NCI-H524 treated with DMSO at 0.1 percent for 48 hours (cell line): ENCODE measurements around the gene LGALS3BP.

Experiments used
- DNase-seq: peaks from one replicate; lab custom pipeline; 2025; lab: John Stamatoyannopoulos, UW

The LGALS3BP gene

DNA sequence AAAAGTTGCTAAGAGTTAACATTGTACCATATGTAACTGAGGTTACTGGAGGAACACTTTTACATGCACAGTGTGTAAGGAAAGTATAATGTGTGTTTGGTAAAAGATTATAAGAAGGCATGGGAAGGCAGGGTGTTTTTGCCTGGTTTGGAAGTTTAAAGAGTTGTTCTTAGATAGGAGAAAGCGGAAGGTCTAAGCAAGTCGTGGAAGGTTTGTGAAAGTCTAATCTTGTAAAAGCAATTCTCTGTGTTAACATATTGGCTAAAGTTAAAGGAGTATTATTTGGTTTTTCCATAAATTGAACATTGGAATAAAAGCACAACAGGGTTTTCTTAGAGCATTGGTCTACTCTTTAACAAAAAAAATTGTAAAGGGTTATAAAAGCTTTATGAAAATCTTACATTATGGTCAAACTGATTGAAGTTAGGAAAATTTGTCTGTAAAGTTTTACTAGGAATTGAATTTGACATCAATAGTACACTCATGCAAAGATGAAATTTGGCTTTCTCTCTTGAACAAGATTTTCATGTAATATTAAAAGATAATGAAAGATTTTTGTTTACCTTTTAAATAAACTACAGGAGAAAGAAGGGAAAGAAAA lies 34.5 kb upstream of the LGALS3BP start:
- DNase-seq: no peak

DNA sequence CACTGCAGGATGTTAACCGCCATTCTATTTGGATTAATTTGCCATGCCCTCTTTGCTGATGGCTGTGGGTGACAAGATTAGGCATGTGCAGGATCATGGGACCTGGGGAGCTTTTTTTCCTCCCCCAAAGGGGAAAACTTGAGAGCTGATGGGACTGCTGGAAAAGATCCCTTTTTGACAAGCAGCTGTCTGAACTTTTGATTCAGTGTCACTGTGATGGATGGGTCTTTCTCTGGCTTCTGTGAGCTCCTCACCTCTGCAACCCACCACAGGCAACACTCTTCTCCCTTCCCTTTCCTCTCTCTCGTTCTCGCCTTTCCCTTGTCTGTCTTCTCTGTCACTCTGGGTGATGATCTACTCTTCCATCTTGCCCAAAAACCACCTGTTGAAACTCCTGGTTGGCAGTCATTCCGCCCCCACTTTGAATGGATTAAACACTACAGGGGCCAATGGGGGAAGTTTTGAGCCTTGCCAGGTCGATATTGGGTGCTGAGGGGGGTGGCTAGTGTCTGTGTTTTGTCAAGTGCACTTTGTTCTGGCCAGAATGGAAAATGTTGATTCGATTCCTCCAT lies 32.9 kb upstream of the LGALS3BP start:
- no peak for DNase-seq

DNA sequence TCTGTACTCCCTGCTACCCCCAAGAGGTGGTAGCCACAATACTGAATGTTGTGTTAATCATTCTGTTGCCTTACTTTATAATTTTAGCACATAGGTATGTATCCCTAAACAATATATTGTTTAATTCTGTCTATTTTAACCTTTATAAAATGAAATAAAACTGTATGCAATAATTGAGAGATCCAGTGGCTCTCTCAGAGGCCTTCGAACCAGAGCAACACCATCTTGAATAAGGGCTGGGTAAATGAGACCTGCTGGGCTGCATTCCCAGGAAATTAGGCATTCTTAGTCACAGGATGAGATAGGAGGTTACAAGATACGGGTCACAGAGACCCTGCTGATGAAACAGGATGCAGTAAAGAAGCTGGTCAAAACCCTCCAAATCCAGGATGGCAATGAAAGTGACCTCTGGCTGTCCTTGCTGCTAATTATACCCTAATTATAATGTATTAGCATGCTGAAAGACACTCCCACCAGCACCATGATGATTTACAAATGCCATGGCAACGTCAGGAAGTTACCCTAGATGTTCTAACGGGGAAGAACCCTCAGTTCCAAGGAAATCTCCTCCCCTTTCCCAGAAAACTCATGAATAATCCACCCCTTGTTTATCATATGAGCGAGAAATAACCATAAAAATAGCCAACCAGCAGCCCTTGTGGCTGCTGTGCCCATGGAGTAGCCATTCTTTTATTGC lies 31.9 kb upstream of the LGALS3BP start:
- DNase-seq: no peak

DNA sequence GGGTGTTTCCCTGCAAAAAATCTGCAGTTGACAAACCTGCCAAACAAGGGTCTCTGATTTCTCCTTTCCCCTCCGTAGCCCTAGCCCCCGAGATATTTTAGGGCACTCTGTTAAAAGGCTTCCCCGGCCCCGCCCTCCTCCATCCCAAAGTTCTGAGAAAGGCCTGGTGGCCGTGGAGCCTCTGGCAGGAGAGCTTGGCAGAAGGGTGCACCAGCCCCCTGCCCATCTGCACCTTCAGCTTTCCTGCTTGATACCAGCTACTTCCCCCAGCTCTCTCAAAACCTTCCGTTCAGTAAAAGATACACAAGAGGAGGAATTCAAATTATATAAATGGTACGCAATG lies 30.6 kb upstream of the LGALS3BP start:
- no peak for DNase-seq

DNA sequence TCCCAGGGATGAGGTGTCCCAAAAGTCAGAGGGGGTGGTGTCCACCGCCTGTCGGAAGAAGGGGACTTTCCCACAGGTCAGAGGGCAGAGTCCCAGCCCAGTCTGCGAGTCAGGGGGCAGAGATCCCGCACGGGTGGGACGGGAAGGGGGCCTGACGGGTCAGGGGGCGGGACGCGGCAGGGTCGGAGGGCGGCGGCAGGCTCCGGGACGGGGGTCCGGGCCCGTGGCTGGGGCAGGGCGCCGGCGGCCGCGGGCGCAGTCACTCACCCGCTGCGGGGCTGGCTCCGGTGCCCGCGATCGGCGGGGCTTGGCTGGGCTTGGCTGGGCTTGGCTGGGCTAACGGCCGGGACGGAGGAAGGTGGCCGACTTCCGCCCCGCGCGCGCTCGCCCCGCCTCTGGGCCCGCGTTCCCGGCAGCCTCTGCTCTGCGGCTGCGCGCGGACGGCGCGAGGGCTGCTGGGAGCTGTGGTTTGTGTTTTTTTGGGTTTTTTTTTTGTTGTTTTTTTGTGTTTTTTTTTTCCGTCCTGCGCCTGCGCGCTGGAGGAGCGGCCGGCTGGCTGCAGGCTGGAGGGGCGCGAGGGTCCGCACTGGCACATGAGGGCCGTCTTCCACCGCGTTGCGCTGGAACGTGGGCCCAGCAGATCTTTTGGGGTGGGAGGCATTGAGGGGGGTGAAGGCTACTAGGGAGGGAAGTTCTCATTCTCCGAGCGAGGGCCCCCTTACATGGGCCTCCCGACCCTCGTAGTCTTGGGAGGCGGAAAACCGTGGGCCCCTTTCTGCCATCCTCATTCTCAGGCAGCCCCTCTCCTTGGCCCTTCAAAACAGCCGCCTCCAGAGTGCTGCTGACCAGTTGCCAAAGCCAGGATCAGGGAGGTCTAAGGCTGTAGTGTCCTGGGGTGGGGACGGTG lies 29.9 kb upstream of the LGALS3BP start, which contains the start of gene CANT1:
Gene CANT1 (minus strand): TSS at position 368 of the 907 bp plus-strand sequence. CDS start 12,142 bp downstream, outside the sequence.
- peak; percentile 73 for DNase-seq

DNA sequence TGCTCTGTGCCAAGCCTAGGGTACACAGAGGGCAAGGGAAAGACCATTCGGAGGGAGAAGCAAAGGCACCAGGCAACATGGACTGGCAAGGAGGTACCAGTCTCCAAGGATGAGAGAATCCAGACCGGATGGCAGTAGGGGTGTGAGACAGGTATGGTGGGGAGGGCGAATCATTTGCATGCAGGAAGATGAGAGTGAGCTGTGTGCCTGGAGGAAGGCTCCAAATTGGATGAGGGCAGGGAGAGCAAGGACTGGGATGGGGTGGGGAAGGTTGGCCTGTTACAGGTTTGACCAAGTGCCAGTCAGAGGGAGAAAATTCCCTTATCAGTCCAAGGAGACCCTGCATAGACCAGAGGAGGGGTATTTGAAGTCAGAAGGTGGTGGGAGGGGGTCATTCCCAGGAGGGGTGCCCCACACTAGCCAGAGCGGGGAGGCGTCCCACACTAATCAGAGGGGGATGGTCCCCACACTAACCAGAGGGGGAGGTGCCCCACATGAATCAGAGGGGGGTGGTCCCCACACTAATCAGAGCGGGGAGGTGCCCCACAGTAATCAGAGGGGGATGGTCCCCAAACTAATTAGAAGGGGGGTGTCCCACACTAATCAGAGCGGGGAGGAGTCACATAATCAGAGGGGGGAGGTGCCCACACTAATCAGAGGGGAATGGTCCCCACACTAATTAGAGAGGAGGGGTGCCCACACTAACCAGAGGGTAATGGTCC lies 29.1 kb upstream of the LGALS3BP start:
- DNase-seq: no peak

DNA sequence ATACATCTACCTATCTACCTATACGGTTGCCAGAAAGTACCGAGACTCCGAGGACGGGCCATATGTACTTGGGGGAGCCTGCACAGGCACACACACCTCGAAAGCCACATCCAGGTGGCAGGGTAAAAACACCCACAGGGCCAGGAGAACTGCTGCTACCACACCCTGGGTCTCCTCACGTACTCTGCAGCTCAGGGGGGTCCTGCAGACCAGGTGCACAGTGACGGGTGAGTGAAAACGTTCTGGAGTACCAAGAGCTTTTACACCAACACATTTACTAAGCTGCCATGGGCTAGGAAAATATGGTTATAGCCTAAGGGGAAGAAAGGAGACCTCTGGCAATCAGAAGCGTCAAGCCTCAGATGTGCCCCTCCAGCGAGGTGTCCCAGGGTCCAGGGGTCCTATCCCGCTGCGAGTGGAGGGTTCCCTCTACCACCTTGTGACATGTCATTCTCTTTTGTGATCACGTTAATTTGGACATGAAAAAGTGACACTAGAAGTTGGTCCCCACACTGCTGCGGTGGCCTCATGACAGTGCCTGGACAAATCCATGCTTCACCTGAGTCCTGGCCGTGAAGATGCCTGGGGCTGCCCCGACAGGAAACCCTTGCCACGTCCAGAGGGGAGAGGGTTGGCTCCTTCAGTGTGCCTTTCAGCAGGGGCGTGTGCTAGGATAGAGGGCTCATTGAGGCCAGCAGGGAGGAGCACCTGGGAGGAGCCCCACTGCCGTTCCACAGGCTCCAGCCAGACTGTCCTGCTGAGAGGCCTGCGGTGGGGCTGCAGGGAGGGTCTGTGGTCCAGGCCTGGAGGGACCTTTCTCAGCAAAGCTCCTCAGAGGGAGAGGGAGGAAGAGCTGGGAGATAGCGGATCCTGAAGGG lies 28.0 kb upstream of the LGALS3BP start:
- no peak for DNase-seq

DNA sequence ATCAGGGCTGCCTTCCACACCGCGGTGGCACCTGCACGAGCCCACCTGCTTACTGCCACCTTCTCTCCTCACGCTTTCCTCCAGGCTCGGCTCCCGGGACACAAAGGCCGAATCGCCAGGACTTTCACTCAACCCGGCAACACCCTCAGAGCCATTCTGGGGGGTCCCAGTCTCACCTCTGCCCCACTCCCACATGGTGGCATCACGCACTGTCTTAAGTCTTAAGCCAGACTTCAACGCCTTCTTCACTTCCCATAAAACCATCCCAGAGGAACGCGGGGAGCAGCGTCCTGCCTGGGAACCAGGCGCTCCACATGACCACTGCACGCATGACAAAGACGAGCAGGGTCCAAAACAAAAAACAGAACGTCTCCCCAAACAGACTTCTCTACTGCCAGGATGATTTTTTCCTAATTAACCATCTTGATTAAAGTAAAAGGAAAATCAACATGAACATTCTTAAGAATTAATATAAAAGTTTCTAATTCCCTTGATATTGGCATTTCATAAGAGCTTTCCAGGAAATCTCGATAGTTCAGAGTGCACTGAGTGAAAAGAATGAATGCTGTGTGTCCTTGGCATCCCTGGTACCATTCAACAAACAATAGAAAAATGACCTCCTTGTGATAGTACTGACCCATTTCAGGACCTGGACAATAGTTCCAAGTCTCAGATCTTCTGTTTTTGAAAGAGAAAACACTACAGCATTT lies 27.2 kb upstream of the LGALS3BP start:
- no peak for DNase-seq

DNA sequence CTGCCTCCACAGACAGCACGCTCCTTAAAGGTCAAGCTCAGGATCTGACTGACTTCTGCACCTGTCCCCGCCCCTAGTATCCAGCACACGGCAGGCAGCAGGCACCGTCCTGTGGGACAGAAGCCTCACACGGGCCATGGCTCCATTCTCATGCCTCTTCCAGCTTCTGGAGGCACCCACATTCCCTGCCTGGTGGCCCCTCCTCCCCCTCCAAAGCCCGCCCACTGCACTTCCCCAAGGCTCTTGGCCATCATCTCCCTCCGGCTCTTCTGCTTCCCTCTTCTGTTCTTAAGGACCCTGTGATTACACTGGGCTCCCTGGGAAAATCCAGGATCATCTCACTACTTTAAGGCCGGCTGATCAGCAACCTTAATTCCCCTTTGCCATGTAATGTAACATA lies 26.3 kb upstream of the LGALS3BP start:
- no peak for DNase-seq

DNA sequence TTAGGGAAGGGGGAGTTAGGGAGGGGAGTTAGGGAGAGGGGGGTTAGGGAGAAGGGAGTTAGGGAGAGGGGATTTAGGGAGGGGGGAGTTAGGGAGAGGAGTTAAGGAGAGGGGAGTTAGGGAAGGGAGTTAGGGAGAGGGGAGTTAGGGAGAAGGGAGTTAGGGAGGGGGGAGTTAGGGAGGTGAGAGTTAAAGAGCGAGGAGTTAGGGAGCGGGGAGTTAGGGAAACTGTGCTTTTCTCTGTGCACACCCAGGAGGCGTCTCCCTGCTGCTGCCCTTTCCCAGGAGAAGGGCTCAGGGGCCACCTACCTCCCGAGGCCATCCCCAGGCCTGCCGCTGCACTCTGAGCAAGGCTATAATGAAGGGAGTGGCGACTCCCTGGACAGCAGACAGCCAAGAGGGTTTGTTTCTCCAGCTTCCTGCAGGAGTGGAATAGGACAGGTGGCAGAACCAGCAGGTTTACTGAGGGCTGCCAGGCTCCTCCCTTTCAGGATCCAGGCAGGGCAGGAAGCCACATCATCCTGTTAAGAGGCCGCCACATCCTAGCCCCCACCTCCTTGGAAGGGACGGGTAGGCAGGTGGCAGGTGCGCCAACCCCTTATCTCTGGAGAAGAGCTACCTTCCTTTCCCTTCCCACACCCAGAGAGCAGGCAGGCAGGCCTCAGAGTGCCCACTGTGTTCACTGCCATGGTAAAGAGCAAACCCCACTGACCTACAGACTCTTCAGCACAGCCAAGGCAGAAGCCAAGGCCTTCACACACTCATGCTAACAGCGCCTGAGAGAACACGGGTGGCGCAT lies 25.5 kb upstream of the LGALS3BP start:
- no peak for DNase-seq

DNA sequence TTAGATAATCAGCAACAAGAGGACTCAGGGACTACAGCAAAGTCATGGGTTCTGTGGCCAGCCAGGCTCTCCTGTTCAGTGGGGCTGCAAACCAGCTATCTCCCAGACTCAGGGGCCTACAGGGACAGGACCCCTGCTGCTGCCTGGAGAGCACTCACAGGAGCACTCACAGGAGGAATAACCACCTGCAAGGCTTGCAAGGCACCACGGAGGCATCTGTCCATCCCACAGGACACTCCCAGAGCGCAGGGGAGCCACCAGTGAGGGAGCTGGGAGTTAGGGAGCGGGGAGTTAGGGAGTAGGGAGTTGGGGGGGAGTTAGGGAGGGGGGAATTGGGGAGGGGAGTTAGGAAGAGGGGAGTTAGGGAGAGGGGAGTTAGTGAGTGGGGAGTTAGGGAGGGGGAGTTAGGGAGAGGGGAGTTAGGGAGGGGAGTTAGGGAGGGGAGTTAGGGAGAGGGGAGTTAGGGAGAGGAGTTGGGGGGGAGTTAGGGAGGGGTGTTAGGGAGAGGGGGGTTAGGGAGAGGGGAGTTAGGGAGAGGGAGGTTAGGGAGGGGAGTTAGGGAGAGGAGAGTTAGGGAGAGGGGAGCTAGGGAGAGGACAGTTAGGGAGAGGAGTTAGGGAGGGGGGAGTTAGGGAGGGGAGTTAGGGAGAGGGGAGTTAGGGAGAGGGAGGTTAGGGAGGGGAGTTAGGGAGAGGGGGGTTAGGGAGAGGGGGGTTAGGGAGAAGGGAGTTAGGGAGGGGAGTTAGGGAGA lies 24.1 kb upstream of the LGALS3BP start:
- no peak for DNase-seq

DNA sequence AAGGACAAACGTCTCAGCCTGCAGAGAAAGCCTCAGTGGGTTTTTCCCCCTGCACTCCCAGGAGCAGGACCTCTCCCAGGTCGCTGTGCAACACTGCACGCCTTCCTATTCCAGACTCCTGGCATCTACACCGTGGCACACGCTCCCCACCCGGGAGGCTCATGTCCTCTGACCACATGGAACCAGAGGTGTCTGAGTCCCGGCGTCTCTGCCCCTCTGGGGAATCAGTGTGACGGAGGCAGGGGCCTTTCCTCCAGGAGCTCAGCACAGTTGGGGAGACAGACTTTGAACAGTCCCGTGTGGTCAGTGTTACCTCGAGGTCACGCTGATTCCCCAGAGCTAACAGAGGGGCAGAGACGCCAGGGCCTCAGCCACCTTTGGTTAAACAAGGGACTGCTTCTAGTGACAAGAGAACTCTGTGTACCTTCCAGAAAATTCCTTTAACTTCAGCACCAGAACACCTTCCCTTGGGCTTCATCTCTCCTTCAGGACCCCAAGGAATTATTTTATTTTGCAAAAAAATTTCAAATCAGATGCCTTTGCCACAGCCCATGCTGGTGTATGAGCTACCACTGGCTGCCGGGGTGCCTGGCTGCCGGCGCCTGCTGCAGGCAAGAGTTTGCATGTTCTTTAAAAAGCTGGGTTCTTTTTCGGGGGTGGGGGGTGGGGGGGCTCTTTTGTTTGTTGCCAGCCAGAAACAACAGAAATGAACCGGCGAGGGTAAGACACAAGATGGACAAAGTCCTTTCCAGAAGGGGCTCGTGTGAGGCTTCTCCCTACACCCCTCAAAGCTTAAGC lies 23.3 kb upstream of the LGALS3BP start:
- no peak for DNase-seq

DNA sequence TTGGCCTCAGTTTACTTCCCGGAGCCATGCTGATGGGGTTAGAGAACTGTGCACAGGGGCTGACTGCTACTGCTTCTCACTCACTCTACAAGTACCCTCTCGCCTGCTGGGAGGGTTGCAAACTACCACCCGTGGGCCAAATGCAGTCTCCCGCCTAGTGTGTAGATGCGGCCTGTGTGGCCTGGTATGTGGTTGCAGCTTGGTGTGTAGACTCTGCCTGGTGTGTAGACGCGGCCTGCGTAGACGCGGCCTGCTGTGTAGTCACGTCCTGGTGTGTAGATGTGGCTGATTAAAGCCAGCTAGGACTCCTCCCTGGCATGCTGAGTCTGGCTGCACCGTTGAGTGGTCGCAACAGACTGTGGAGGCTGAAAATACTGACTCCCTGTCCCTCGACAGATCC lies 22.6 kb upstream of the LGALS3BP start:
- DNase-seq: no peak

DNA sequence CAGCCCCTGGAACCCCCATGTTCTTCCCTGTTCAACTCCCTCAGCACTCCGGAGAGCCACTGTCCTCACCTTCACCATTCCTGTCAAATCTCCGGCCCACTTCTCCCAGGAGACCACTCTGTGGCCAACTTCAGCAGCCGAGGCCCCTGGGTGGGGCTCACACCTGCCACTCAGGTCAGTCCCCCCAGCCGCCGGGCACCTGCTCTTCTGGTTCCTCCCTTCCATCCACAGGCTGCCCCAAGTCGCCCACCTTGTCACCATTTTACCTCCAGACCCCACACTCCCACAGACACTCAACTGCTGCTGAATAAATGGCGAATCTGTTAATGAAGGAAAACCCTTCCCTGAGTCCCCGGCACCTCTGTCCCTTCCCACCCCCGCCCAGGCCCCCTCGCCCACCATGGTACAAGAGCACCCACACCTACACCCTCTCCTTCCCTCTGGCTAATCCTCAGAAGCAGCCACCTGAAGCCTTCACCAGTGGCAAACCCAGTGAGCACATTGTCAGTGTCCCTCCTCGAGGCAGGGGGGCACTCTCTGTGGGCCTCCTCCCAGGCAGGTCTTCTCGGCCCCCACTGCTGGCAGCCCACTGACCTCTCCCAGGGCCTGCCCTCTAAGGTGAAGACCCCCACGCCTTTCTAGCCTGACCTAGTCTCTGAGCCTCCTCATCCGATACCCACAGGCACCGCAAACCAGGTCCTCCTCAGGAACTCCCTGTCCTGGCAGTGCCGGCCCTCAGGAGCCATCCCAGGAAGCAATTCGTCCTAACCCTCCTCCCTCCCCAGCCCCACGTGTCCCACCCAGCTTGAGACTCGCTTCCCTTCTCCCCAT lies 21.7 kb upstream of the LGALS3BP start:
- DNase-seq: no peak

DNA sequence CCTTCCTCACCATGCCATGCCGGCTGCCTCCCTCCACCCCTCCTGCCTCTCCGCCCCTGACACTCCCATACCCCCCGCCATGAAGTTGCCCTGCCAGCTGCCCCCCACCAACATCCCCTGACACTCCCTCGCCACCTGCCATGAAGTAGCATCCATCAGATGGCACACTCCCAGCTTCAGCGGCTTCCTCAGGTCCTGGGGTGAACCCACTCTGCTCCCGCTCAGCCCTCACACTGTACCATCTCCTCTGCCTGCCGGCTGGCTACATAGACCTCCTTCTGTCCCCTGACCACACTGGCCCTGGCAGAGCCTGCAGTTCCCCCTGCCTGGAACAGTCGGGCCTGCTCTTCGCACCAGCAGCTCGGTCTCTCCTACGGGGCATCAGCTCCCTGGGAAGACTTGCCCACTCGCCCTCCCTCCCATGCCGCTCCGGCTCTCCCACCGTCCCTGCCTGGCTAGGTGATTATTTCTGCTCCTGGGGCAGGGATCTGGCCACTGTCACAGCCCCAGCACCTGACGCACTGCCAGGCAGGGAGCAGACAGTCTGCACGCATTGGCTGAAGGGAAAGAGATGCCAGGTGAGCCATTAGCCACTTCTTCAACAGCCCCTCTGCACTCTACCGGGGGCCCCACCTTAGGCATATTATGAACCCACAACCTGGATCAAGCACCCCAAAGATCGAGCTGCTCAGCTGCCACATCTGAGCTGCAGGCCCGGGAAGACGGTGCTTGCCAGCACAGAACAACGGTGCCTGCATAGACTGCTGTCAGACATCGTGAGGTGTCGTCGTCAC lies 20.9 kb upstream of the LGALS3BP start:
- DNase-seq: no peak

DNA sequence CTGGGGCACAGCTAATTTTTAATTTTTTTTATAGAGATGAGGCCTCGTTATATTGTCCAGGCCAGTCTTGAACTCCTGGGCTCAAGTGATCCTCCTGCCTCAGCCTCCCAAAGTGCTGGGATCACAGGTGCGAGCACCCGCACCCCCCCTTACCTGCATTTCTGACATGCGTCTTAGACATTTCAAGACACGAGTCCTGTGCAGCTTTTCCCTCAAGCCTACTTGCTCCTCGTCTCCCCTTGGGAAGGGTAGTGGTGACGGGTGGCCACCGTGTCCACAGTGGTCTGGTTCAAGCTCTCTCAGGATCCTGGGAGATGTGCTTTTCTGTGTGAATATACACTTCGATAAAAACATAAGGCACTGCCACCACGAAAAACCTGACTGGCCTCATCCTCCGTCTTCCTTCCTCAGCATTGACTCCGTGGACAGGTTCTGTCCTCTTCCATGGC lies 20.2 kb upstream of the LGALS3BP start:
- DNase-seq: no peak
